ENCODE data around the gene KLF6. TPM values are rescaled to one million over a fixed set of nuclear protein-coding genes. Genes with fewer than 3 reads are reported as not detected.

KLF6 gene
- total RNA-seq, 1 experiment from 2014 or later, result 27.9 TPM

- TF ChIP-seq STAT6 (CRISPR knock-in tag; conservative IDR thresholded peaks at IDR 0.05; ENCODE audit: low read depth) (no peak), FOXJ3 (CRISPR knock-in tag; IDR thresholded peaks at IDR 0.05; ENCODE audit: borderline replicate concordance) (no peak)
These were observed 39.5 kb downstream of the KLF6 start (continued) for GRCh38 chr10:3745521-3745920.

- DNase-seq (ENCODE audit: low spot score) (no peak), ATAC-seq (no peak)
- H3K4me3 Mint-ChIP-seq, result no peak overlapping the region
- peaks cover 9% of the 10 kb centered on the region; the same call in 1 of the 2 replicates for H3K36me3 Mint-ChIP-seq
- TF ChIP-seq AFF4 (CRISPR knock-in tag; IDR thresholded peaks at IDR 0.05; ENCODE audit: borderline replicate concordance) (no peak), RORB (CRISPR knock-in tag; IDR thresholded peaks at IDR 0.05) (no peak), KAT7 (CRISPR knock-in tag; IDR thresholded peaks at IDR 0.05; ENCODE audit: borderline replicate concordance) (no peak), TEAD4 (CRISPR knock-in tag; IDR thresholded peaks at IDR 0.05) (no peak), GTF2I (CRISPR knock-in tag; conservative IDR thresholded peaks at IDR 0.05) (no peak), AR (CRISPR knock-in tag; IDR thresholded peaks at IDR 0.05) (no peak), E2F1 (CRISPR knock-in tag; IDR thresholded peaks at IDR 0.05) (no peak), JAZF1 (CRISPR knock-in tag; IDR thresholded peaks at IDR 0.05) (no peak), CBFB (CRISPR knock-in tag; IDR thresholded peaks at IDR 0.05; ENCODE audit: low read depth) (no peak), ZSCAN18 (CRISPR knock-in tag; IDR thresholded peaks at IDR 0.05) (no peak), ARID4B (CRISPR knock-in tag; IDR thresholded peaks at IDR 0.05; ENCODE audit: borderline replicate concordance) (no peak), GRHL2 (CRISPR knock-in tag; IDR thresholded peaks at IDR 0.05; ENCODE audit: insufficient replicate concordance, severe bottlenecking) (no peak), GABPB1 (CRISPR knock-in tag; IDR thresholded peaks at IDR 0.05) (no peak), ZNF121 (CRISPR knock-in tag; IDR thresholded peaks at IDR 0.05) (no peak), NFE2L1 (CRISPR knock-in tag; IDR thresholded peaks at IDR 0.05) (no peak)
- no peaks in the 10 kb centered on the region for H3K27me3 Mint-ChIP-seq (ENCODE audit: low read depth)
- H3K4me1 Mint-ChIP-seq, result peaks cover 21% of the 10 kb centered on the region
- ChIA-PET POLR2A (no interaction called here), CTCF (no interaction called here)
- peaks cover 9% of the 10 kb centered on the region for H3K9me3 Mint-ChIP-seq
- H3K27ac Mint-ChIP-seq, result no peak overlapping the region
These were observed 43.1 kb downstream of the KLF6 start for GRCh38 chr10:3741688-3742461.
